Measurements from ENCODE around the gene CASK.
A peak's percentile ranks its signal among the peaks of the same experiment; 100 is the strongest.

The CASK gene

DNA sequence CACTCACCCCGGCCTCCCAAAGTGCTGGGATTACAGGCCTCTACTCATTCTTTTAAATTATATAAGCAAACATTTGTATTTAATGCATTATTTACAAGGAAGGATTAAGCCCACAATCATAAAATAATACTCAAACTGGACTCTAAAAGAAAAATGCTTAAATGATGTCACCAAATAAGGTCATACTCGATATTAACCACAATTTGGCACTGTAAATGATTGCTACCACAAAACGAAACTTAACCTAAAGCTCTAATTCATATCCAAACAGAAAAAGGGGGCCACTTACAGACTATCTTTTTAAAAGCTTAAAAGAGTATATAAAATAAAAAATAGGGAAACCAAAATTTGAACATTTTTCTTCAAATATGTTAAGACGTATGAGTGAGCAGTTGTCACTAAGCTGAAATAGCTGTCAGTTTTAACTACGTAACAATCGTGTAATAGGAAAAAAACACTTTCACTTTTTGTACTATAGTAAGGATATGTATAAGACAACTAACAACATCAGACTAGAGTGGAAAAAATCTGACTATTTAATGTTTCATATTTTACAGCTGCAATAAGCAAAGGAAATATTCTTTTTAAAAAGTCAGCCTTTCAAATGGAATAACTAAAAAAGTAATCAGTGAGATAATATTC lies 342.8 kb downstream of the CASK start:
- DNase-seq (ENCODE audit: insufficient read length, low spot score) (no peak), FAIRE-seq (no peak)
- TF ChIP-seq, protein P1, sequence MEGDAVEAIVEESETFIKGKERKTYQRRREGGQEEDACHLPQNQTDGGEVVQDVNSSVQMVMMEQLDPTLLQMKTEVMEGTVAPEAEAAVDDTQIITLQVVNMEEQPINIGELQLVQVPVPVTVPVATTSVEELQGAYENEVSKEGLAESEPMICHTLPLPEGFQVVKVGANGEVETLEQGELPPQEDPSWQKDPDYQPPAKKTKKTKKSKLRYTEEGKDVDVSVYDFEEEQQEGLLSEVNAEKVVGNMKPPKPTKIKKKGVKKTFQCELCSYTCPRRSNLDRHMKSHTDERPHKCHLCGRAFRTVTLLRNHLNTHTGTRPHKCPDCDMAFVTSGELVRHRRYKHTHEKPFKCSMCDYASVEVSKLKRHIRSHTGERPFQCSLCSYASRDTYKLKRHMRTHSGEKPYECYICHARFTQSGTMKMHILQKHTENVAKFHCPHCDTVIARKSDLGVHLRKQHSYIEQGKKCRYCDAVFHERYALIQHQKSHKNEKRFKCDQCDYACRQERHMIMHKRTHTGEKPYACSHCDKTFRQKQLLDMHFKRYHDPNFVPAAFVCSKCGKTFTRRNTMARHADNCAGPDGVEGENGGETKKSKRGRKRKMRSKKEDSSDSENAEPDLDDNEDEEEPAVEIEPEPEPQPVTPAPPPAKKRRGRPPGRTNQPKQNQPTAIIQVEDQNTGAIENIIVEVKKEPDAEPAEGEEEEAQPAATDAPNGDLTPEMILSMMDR (IDR thresholded peaks at IDR 0.05; ENCODE audit: insufficient read depth, missing control alignments): no peak

DNA sequence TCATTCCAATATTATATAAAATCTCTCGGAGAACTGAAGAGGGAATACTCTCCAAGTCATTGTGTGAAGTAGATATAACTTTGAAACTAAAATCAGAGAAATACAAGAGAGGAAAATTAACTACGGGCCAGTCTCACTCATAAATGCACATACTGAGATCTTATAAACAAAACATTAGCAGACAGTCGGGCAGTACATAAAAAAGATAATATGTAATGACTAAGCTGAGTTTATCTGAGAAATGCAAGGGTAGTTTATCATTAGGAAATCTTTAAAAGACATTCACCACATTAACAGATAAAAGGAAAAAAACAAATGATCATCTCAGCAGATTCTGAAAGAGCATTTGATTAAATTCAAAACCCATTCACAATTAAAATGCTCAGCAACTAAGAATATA lies 359.5 kb downstream of the CASK start:
- DNase-seq (ENCODE audit: insufficient read length, low spot score) (no peak), FAIRE-seq (no peak)
- TF ChIP-seq, protein P1 (IDR thresholded peaks at IDR 0.05; ENCODE audit: insufficient read depth, missing control alignments): no peak

DNA sequence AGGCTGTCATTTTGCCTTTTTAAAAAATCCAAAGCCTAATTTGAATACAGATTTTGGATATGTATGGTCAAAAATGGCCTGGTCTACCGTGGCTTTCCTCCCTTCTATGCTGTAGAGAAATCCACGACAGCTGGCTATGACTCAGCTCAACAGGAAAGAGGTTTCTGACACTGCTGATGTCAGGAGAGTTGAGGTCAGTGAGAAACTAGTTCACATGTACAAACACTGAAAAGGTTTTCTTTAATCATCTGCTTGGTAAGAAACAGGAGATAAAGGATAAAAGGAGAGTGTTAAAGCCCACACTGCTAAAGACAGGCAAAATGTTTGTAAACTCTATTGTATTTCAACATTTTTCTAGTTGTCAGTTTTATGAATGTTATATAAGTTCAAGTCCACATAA lies 362.3 kb downstream of the CASK start:
- FAIRE-seq: no peak
- DNase-seq (ENCODE audit: insufficient read length, low spot score): no peak
- TF ChIP-seq, protein P1 (IDR thresholded peaks at IDR 0.05; ENCODE audit: insufficient read depth, missing control alignments): no peak

DNA sequence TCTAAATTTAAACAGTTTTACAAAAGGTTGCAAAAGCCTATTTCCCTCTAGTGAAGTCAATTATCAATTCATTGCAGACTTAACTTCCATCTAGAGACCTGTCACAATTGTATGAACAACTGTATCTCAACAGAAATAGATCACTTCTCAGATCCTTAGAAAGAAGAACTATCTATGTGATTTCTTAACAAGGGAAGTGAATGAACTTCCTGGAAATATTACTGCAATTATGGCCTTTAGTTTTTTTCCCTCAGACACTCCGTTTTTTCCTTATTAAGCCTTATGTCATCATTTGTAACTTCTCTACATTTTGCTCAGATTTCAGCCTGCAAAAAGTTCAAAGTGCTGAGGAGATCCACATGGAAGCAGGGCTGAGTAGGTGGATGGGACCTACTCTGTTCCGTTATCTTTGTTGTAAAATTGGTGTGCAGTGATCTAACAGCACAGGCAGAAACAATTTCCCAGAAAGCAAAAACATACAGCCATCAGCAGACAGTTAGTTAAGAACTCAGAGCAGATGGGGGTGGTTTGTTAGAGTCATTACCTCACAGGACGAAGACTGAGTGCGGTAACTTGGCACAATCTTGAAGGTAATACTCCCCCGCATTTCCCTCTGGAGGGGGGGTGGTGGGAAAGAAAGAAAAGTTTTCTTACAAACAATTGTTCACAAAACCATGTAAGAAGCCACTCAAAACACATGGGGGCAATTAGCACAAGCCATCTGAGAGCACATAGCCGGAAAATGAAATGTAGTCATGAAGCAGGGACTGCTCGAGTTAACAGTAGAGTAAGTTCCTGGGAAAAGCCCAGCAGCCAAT lies 363.9 kb downstream of the CASK start:
- FAIRE-seq (no peak), DNase-seq (ENCODE audit: insufficient read length, low spot score) (no peak)
- TF ChIP-seq, protein P1 (IDR thresholded peaks at IDR 0.05; ENCODE audit: insufficient read depth, missing control alignments): no peak

DNA sequence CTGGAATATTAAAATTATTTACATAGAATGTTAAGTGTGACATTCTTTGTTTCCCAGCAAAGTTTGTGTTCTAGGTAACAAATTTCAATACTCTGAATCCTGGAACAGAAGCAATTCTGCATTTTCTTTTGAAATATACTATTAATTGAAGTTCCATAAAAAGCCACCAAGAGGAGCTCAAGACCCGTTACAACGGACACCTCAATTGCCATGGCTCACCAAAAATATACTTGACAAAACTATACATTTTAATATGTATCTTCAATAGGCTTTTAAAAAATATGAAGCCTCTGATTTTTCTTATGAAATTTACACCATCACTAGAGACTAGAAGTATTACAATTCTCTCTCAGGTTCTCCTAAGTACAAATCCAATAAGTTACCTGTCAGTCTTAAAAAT lies 364.8 kb downstream of the CASK start:
- DNase-seq (ENCODE audit: insufficient read length, low spot score) (no peak), FAIRE-seq (no peak)
- TF ChIP-seq, protein P1 (IDR thresholded peaks at IDR 0.05; ENCODE audit: insufficient read depth, missing control alignments): peak; percentile 20

DNA sequence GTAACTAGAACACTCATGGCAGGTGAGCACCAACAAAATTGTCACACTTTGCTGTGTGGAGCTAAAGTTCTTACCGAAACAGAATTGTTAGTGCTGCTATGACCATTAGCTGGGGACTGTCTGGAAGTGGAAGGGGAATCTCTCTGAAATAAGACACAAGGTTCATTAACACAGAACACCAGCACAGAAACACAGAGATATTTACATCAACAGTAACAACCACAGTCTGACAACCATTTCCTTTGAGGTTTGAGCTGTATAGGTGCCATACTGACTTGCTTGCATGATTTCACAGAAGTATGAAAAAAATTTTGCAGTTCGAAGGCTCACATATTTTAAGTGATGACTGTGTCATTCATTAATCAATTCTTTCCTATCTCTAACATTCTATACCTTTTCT lies 366.4 kb downstream of the CASK start:
- FAIRE-seq: no peak

More for the DNA sequence above, 366.4 kb downstream of the CASK start:
- no peak for DNase-seq (ENCODE audit: insufficient read length, low spot score)
- TF ChIP-seq, protein P1 (IDR thresholded peaks at IDR 0.05; ENCODE audit: insufficient read depth, missing control alignments): no peak
